K562 (cell line): ENCODE data around the gene ADPRHL1.

Experiments
- BACH1 ChIP-seq: fragments of 200-800 bp; sonication (Bioruptor generic); IDR thresholded peaks from 2 replicates; pipeline ENCODE4 v1.6.1; 2016; ENCODE audit warnings: missing genetic modification characterization, missing compliant biosample characterization
- EZH2 ChIP-seq: IDR thresholded peaks from 2 replicates; pipeline ENCODE4 v1.6.1; 2012; ENCODE audit warnings: low read depth, mild to moderate bottlenecking, inconsistent platforms, low read length, borderline replicate concordance
- NR3C1 ChIP-seq: sonication (generic); formaldehyde crosslinking; IDR thresholded peaks from 2 replicates; pipeline ENCODE4 v1.8.1; 2022; ENCODE audit warnings: missing genetic modification reagents
- PTRF ChIP-seq: fragments of 450-650 bp; IDR thresholded peaks from 2 replicates; pipeline ENCODE4 v1.6.1; 2016; ENCODE audit warnings: mild to moderate bottlenecking, missing genetic modification characterization, missing compliant biosample characterization
- RBBP5 ChIP-seq: fragments of 200-600 bp; sonication (generic); IDR thresholded peaks from 2 replicates; pipeline ENCODE4 v1.6.1; 2012; ENCODE audit warnings: borderline replicate concordance, mild to moderate bottlenecking, low read length, control low read depth, inconsistent platforms; ENCODE audit not compliant: insufficient read depth, poor library complexity, severe bottlenecking
- TFAM ChIP-seq: fragments of 250-450 bp; sonication (Bioruptor Pico); conservative IDR thresholded peaks from 2 replicates; pipeline ENCODE4 v1.5.0; 2021; ENCODE audit warnings: mild to moderate bottlenecking, moderate library complexity
- ZNF274 ChIP-seq: IDR thresholded peaks from 2 replicates; pipeline ENCODE4 v1.6.1; 2011; ENCODE audit warnings: low read depth, mild to moderate bottlenecking, low read length, moderate library complexity, borderline replicate concordance

DNA sequence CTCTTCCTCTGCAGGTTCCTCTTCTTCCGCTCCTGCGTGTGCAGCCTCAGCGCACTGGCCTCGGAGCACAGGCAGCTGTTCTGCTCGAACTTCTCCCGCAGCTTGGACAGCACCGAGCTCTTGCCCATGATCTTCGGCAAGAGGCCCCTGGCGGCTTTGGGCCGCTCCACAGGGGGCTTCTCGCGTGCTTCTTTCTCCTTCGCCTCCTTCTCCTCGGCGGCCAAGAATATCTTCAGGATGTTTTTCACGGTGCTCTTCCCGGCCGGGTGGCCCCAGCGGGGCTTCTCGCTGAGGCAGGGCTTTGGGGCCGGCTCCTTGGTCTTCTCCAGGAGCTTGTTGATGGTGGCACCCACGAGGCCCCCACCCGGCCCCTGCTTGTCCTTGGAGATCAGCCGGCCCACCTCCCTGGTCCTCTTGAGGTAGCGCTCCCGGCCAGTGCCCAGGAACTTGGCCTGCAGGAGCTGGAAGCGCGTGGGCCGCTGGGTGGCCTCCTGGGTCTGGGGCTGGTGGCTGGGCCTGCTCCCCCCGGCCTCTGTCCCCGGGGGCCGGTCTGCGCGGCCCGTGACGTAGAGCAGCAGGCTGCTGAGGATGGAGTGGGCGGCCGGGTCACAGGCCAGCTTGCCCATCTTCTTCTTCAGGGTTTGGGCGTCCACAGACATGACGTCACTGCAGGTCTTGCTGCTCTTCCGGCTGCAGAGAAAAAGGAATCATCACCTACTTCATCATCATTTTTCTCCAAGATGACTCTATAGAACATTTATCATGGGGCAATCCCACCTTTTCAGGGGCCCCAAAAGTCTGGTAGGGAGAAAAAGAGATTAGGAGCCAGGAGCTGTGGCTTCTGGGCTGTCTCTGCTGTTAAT lies 45.5 kb downstream of the ADPRHL1 start:
- TF ChIP-seq BACH1 (no peak), EZH2 (no peak), PTRF (no peak), ZNF274 (no peak), TFAM (CRISPR knock-in tag) (no peak), NR3C1 (CRISPR knock-in tag) (no peak), RBBP5 (no peak)
